A673 (cell line): ENCODE measurements around the gene LENG1.

ENCODE experiments used
- EZH2 ChIP-seq: fragments of 200-600 bp; sonication (generic); IDR thresholded peaks from 2 replicates; pipeline ENCODE4 v1.6.1; 2017; ENCODE audit warnings: borderline replicate concordance, low read depth, mild to moderate bottlenecking, mixed read lengths, antibody characterized with exemption, low read length; ENCODE audit not compliant: poor library complexity, severe bottlenecking
- TF ChIP-seq, protein P1 (sequence below): fragments of 300-800, 200-600 bp; sonication (generic); conservative IDR thresholded peaks from 2 replicates; pipeline ENCODE4 v1.5.1; 2017; ENCODE audit warnings: low read depth, mild to moderate bottlenecking, antibody characterized with exemption, low read length, moderate library complexity, mixed read lengths

DNA sequence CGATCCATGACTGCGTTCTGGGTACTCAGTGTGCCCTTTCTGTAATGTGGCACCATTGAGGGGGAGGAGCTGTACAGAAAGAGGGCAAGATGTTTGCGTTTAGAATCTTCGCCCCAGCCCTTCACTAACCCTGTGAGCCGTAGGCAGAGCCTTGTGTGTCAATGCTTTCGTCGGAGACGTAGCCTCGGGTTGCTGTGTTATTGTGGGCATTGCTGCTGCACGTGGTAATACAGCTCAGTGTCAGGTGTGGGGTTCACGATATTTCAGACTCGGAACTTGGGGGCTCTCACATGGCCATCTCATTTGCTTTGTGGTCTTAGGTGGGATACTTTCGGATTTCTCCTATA lies 47.3 kb upstream of the LENG1 start:
- TF ChIP-seq EZH2 = no peak
- TF ChIP-seq, protein P1, sequence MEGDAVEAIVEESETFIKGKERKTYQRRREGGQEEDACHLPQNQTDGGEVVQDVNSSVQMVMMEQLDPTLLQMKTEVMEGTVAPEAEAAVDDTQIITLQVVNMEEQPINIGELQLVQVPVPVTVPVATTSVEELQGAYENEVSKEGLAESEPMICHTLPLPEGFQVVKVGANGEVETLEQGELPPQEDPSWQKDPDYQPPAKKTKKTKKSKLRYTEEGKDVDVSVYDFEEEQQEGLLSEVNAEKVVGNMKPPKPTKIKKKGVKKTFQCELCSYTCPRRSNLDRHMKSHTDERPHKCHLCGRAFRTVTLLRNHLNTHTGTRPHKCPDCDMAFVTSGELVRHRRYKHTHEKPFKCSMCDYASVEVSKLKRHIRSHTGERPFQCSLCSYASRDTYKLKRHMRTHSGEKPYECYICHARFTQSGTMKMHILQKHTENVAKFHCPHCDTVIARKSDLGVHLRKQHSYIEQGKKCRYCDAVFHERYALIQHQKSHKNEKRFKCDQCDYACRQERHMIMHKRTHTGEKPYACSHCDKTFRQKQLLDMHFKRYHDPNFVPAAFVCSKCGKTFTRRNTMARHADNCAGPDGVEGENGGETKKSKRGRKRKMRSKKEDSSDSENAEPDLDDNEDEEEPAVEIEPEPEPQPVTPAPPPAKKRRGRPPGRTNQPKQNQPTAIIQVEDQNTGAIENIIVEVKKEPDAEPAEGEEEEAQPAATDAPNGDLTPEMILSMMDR = no peak
